Lower lobe of right lung (tissue), 2 donors: ENCODE results near the gene PHLDB2. TPM values are rescaled to one million over a fixed set of nuclear protein-coding genes. Genes with fewer than 3 reads are reported as not detected.

Experiments
- ATAC-seq, 2 donors: fragments of 200-7000 bp; cut with Tn5 transposase; one replicate each; pipeline ENCODE4 v1.9.1; 2020 to 2022; ENCODE audit warnings: mild to moderate bottlenecking in 2 of 2, moderate library complexity in 2 of 2
- DNase-seq: peaks from one replicate; pipeline ENCODE4 v3.0.0-alpha.2; 2020
- H3K27ac ChIP-seq: fragments of 200-600 bp; one replicate; pipeline ENCODE4 v1.8.0; 2022
- H3K27me3 ChIP-seq: fragments of 200-600 bp; one replicate; pipeline ENCODE4 v1.8.0; 2022; ENCODE audit warnings: low read depth
- H3K36me3 ChIP-seq: fragments of 200-600 bp; one replicate; pipeline ENCODE4 v1.8.0; 2022; ENCODE audit warnings: mild to moderate bottlenecking
- H3K4me1 ChIP-seq: fragments of 200-600 bp; one replicate; pipeline ENCODE4 v1.8.0; 2022
- H3K4me3 ChIP-seq: fragments of 200-600 bp; one replicate; pipeline ENCODE4 v1.8.0; 2022; ENCODE audit warnings: mild to moderate bottlenecking
- H3K9me3 ChIP-seq: fragments of 200-600 bp; one replicate; pipeline ENCODE4 v1.8.0; 2022
- intact Hi-C: fragments of 100-400 bp; cut with DNase I; formaldehyde crosslinking; loops from one replicate; pipeline ENCODE4 v1.11.0; 2022
- total RNA-seq: library from RNA; stranded (reverse); fragmentation: NEBNext Ultra II Directional; extraction: Animal tissue kit (Norgen Biotek cat#: 25700); gene quantifications from one replicate; pipeline ENCODE4 v1.2.1, GENCODE V29; 2021
- TF ChIP-seq, protein P1 (sequence below): fragments of 200-600 bp; IDR thresholded peaks from one replicate; pipeline ENCODE4 v1.8.0; 2022; ENCODE audit warnings: antibody characterized with exemption, mild to moderate bottlenecking
- donor health status: DM: no; HTN: yes; CAD: no; lungs with severe emphysema.

PHLDB2 gene
- total RNA-seq, 1 donor from 2014 or later, result 33.6 TPM

GRCh38 chr3:111823341-111823855 is 35.7 kb upstream of the PHLDB2 start:
- Histone ChIP-seq H3K27ac (no peak overlapping the region), H3K9me3 (peaks cover 9% of the 10 kb centered on the region), H3K27me3 (no peaks in the 10 kb centered on the region), H3K4me1 (no peaks in the 10 kb centered on the region), H3K4me3 (no peak overlapping the region), H3K36me3 (no peaks in the 10 kb centered on the region)
- no peak for DNase-seq
- TF ChIP-seq, protein P1, sequence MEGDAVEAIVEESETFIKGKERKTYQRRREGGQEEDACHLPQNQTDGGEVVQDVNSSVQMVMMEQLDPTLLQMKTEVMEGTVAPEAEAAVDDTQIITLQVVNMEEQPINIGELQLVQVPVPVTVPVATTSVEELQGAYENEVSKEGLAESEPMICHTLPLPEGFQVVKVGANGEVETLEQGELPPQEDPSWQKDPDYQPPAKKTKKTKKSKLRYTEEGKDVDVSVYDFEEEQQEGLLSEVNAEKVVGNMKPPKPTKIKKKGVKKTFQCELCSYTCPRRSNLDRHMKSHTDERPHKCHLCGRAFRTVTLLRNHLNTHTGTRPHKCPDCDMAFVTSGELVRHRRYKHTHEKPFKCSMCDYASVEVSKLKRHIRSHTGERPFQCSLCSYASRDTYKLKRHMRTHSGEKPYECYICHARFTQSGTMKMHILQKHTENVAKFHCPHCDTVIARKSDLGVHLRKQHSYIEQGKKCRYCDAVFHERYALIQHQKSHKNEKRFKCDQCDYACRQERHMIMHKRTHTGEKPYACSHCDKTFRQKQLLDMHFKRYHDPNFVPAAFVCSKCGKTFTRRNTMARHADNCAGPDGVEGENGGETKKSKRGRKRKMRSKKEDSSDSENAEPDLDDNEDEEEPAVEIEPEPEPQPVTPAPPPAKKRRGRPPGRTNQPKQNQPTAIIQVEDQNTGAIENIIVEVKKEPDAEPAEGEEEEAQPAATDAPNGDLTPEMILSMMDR, result no peak
- intact Hi-C loops, result no loop called here
- ATAC-seq, result no peak

GRCh38 chr3:111824351-111824750 is 34.7 kb upstream of the PHLDB2 start:
- Histone ChIP-seq H3K4me1 (no peaks in the 10 kb centered on the region), H3K27ac (no peak overlapping the region), H3K27me3 (no peaks in the 10 kb centered on the region), H3K36me3 (no peaks in the 10 kb centered on the region), H3K4me3 (no peak overlapping the region), H3K9me3 (peaks cover 9% of the 10 kb centered on the region)
- ATAC-seq (no peak), DNase-seq (no peak)
- TF ChIP-seq, protein P1, result no peak
- intact Hi-C loops, result no loop called here

DNA sequence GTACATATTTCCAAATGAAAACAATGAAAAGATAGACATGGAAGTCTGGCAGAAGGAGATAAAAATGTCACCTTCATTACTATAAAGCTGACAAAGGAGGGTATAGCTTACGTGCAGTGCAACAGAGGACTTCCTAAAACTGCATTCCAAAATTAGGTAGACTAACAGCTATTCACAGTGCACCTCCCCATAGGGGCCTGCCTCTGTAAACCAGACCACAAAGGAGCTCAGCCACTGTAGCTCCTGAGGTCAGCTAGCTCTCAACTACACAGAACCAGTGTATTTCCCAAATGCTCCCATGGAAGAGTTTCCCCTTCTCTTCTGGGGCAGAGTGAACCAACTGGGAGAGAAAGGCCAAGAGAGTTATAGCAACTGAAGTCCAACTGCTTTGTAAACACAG is 31.2 kb upstream of the PHLDB2 start:
- Histone ChIP-seq H3K4me3 (no peak overlapping the region), H3K36me3 (no peaks in the 10 kb centered on the region), H3K27ac (no peak overlapping the region), H3K9me3 (no peaks in the 10 kb centered on the region), H3K4me1 (no peaks in the 10 kb centered on the region), H3K27me3 (no peaks in the 10 kb centered on the region)
- ATAC-seq (no peak), DNase-seq (no peak)
- TF ChIP-seq, protein P1, result no peak
- intact Hi-C loops, result no loop called here

DNA sequence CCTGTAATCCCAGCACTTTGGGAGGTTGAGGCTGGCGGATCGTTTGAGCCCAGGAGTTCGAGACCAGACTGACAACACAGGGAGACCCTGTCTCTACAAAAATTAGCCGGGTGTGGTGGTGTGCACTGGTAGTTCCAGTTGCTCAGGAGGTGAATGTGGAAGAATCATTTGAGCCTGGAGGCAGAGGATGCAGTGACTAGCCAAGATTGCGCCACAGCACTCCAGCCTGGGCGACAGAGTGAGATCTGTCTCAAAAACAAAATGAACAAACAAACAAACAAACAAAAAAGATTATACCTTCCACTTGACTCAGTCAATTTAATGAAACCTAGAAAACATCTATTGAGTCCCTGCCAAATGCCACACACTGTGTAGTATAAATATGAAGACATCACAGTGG is 30.5 kb upstream of the PHLDB2 start:
- H3K4me3 ChIP-seq, result no peak overlapping the region
- TF ChIP-seq, protein P1, result no peak
- no peaks in the 10 kb centered on the region for H3K4me1 ChIP-seq
- H3K9me3 ChIP-seq, result no peaks in the 10 kb centered on the region
- ATAC-seq (no peak), DNase-seq (no peak)
- intact Hi-C loops, result no loop called here
- no peaks in the 10 kb centered on the region for H3K36me3 ChIP-seq
- H3K27ac ChIP-seq, result no peak overlapping the region
- H3K27me3 ChIP-seq, result no peaks in the 10 kb centered on the region

DNA sequence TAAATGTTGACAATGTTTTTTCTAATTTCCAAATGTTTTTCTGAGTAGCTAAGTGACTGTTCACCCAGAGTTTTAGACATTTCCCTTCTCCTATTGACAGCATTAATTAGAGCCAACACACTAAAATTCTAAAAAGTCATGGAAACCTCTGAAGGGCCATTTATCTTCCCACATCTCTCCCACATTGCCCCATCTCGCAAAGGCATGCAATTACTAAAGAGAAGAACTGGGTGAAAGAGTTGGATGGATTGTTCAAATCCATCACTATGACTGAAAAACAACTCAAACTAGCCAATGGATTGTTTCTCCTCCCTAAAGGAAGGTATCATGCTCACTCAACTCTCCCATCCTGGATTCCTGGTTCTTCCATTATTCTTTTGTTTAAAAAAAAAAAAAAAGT is 30.0 kb upstream of the PHLDB2 start:
- Histone ChIP-seq H3K27ac (no peak overlapping the region), H3K36me3 (no peaks in the 10 kb centered on the region), H3K4me1 (no peaks in the 10 kb centered on the region), H3K9me3 (no peaks in the 10 kb centered on the region), H3K4me3 (no peak overlapping the region), H3K27me3 (no peaks in the 10 kb centered on the region)
- no peak for DNase-seq
- ATAC-seq, result no peak
- TF ChIP-seq, protein P1, result no peak
- intact Hi-C loops, result no loop called here

DNA sequence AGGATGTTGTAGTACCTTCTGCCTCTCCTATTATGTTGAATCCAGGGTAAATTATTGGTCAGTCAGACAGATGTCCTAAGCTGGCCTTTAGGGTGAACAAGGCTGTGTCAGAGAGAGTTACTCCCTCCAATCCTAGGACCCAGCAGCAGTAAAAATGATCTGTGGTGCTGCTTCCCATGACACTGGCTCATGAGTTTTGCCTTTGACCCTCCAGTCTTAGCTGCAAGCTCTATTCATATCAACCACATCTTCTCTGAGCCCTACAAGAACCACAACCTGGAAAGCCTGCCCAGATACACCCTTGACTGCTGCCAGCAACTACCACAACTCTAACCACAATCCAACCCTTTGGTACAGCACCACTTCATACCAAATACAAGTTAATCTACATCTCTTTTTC is 27.2 kb upstream of the PHLDB2 start:
- Histone ChIP-seq H3K27me3 (no peaks in the 10 kb centered on the region), H3K4me3 (no peak overlapping the region), H3K36me3 (no peaks in the 10 kb centered on the region), H3K9me3 (no peaks in the 10 kb centered on the region), H3K4me1 (no peaks in the 10 kb centered on the region), H3K27ac (no peak overlapping the region)
- TF ChIP-seq, protein P1, result no peak
- ATAC-seq (no peak), DNase-seq (no peak)
- intact Hi-C loops, result no loop called here
